Tongue (tissue), 2 donors: ENCODE measurements around the gene ALKBH8. TPM values are rescaled to one million over a fixed set of nuclear protein-coding genes. Genes with fewer than 3 reads are reported as not detected.
A peak's percentile ranks its signal among the peaks of the same experiment; 100 is the strongest.
"Not testable (repeated sequence)": the region's sequence is repeated elsewhere in the genome, so short reads cannot be mapped to it uniquely, and the experiment has no call there.

ENCODE experiments used
- DNase-seq: peaks from one replicate; pipeline ENCODE4 v3.0.0-alpha.2; 2015
- total RNA-seq: library from RNA; depleted of rRNA; stranded (reverse); fragments of >200 nt; gene quantifications from one replicate; pipeline ENCODE4 v1.2.3, GENCODE V29; 2014

ALKBH8 gene
- 23.1 TPM for total RNA-seq

DNA sequence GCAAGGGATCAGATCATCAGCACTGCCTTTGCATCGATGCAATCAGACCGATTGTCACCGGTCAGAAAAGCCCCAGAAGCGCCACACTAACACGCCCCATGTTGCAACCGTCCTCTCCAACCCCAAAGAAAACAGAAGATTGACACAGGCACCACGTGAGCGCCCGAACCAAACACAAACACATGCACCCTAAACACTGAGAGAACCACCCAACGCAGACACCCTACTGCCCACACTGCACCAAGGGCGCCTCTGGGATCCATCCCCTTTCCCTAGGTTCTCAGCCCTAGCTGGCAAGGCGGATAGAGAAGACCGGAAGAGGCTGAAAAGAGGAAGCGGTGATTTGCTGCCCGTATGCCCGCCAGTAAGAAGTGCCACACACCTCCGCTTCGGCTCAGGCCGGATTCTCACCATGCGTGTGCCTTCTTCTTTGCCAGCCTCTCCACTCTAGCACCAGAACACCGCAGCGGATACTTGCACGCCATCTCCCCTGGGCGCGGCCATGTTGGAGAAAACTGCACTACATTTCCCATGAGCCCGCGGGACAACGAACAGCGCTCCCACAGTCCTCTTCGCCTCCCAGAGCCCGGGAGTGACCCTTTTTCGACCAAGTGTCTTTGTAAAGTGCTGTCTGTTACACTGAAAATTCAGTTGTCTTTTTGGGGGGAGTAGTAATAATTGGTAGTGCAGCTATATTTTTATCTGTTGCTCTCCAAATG lies at the start of gene ALKBH8:
Gene ALKBH8 (minus strand): TSS at position 517 of the 719 bp plus-strand sequence. CDS start 4,842 bp downstream, outside the sequence.
- peak; percentile 89 for DNase-seq

DNA sequence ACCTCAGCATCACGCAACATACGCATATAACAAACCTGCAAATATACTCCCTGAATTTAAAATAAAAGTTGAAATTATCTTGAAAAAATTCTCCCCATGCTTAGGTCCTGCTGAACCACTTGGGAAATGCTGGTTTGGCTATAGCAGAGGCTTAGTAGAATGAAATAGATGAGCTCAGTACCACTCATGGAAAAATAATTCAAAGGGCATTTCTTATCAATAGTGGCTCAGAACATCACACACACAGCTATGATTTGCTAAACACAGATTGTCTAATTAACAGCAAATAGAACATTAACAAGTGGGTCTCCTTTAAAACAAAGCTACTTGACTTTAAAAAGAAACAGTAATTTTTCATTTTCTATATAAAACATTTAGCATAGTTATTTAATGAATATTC lies 46.9 kb upstream of the ALKBH8 start:
- DNase-seq: no peak

DNA sequence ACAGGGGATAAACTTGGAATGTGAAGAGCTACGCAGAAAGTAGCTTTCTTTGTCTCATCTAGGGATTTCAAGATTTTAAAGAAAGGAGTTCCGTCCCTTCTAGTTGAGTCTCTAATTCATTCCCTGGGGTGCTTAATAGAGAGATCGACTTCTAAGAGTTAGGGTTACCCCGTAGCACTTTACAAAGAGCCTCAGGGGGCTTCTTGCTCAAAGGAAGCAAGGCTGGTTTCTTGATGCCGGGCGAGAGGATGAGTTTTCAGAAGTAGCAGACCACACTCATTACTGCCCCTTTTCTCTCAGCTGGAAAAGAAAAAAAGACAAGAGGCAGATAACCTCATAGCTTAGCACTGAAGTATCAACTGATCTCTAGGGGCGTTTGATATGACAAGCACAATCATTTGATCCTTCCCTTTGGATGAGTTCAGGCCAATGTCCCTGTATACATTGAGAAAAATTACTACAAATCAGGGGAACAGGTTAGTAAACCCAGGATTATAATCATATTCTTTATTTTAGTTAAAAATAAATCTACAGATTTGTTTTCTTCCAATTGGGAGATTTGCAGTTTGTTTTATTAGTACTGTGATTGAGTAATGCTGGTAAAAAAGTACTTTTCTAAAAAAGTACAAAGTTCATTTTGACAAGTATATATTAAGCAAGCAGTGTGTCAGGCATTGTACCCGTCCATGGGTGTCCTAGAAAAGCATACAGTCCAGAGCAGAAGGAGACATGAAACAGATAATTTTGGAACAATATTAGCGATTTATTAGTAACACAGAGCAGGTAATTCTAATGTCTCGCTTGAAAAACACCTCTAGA lies 44.1 kb upstream of the ALKBH8 start:
- no peak for DNase-seq

DNA sequence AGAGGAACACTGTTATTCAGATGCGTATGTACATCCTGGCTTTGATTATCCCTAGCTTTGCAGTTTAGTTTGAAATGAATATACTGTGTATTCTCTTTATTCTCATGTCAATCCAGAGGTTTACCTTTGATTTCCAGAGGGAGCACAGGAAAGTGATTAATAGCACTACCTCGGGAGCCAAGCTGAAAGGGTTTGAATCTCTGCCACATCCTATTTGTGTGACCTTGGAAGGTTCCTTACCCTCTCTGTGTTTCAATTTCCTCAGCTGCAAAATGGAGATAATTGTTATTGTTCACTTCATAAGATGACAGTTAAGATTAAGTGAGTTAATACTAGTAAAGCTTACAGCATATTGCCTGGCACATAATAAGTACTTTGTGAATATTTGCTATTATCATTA lies 43.3 kb upstream of the ALKBH8 start:
- DNase-seq: no peak

- DNase-seq: no peak
Observed at GRCh38 chr11:107606141-107606540, 40.6 kb upstream of the ALKBH8 start.

- DNase-seq: no peak
Observed at GRCh38 chr11:107605061-107606006, 39.8 kb upstream of the ALKBH8 start.

- DNase-seq: peak; percentile 10
Observed at GRCh38 chr11:107598225-107599139, 32.9 kb upstream of the ALKBH8 start.

- no peak for DNase-seq
Observed at GRCh38 chr11:107594736-107595135, 29.2 kb upstream of the ALKBH8 start.

DNA sequence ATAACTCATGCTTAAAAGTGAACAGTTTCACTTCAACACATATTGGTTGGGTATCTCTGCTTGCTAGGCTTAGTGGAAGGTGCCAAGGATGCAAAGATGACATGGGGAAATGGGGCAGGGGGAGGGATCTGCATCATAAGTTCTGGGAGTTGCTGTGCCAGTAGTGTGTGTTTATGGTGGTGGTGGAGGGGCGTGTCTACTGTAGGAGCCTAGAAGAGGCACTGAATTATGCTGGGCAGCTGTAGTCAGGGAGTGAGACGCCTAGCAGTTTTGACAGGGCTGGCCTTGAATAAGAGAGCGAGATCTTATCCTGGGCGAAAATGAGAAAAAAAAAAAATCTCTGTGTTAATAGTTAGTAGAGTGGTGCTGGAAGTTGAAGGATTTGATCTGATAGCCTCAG lies 28.4 kb upstream of the ALKBH8 start:
- DNase-seq: peak; percentile 14

DNA sequence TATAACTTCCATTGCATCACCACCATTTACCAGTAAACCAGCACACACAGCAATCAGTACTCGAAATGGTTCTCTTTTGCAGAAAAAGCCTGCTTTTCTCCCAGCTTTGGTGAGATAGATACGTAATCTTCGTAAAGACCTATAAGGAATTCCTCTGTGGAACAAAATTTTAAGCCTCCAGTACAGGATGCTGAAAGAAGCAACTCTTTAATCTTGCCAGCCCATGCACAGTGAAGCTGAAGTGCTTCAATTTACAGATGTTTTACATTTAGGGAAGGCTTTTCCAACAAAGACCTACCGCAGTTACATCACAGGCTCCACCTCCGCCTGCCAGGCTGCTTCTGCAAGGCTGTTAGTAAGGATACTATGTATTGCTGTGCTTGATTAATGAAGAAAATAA lies 27.3 kb upstream of the ALKBH8 start:
- peak; percentile 29 for DNase-seq

DNA sequence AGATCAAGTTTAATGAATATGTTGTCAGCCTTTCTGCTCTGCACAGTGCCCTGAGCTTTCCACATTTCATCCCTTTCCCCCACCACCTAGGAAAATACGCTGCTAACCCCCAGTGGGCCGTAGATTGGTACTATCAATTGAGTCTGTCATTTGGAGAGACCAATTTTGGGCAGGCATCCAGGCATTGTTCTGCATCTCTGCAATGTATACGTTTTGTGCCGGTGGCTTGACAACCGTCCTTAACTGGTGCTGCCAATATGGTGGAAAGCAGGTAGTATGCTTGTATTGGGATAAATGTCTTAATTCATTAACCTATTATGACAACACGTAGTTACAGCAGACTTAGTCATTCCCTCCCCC lies 26.7 kb upstream of the ALKBH8 start:
- DNase-seq: peak; percentile 16

DNA sequence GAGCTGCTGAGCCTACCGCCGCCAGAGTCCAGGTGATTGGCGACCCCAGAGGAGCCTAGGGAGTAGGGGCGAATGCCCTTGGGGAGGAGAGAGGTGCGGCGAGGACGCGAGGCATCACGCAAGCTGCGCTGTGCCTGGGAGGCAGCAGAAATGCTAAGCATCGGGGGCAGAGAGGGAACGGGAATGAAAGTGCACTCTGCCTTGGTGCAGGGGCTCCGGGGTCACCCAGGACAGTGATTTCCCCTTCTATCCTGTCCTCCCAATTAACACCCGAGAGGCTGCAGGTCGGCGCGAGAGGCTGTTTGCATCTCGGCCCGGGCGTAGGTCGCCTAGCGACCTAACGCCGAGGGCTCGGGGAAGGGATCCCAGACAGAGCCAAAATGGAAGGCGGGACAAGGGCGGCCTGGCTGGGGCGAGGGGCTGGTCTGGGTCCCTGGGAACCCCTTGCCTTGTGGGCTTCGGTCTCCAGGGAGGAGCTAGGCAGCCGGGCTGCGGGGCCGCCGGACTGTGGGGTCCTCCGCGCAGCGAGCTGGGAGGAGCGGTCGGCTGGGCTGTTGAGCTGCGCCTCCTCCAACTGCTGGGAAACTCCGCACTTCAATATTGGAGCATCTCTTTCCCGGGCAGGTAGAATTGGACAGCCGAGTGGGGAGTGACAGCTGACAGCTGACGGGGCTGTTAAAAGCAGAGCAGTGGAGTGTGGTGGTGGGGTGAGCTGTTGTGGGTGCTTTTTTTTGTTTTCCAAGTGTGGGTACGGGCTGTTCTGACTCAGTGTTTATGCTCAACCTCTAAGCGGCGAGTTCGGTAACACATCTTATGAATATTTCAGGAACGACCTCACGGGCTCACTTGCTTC lies 26.1 kb upstream of the ALKBH8 start:
- peak; percentile 24 for DNase-seq

DNA sequence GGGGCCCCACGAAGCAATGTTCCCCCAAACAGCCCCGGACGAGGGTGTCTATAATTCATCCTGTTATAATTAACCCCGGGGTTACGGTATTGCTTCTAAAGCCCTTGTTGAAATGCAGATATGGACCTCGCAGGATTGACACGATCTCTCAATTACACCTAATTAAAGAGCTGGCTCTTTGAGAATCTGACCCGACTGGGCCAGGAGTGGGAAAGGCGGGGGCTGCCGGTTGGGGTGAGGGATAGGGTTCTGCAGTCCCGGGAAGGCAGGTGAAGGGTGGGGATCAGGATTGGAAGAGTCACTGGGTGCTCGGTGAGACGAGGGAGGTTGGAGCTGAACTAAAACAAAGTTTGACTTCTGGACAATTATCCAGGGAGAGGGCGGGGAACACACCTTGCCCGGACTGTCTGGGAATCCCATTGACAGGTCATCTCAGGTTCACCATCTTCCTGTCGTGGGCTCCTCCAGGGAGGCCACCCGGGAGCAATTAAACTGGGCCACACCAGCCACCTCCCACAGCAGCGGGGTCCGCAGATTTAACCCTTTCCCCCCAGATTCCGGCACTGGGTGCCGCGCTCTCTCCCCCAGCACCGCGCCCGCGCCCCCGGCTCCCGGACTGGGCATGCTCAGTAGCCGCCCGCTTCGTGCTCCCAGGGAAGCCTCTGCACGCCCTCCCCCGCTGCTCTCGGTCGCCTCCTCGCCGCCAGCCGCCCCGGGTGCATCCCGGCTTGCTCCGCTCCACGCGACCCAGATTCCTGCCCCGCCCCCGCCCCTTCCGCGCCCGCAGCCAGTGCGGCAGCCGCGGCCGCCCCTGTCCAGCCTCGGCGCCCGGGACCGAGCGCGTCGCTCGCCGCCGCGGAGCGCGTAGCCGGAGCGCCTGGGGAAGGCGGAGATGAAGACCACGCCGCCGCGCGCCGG lies 25.2 kb upstream of the ALKBH8 start, which contains the start of gene ELMOD1:
Gene ELMOD1 (plus strand): TSS at position 688 of the 918 bp plus-strand sequence. CDS start 27,043 bp downstream, outside the sequence.
- DNase-seq: peak; percentile 68

GRCh38 chr11:107587306-107587979 lies 21.9 kb upstream of the ALKBH8 start:
- peak; percentile 33 for DNase-seq

GRCh38 chr11:107583629-107584195 lies 18.2 kb upstream of the ALKBH8 start:
- no peak for DNase-seq

DNA sequence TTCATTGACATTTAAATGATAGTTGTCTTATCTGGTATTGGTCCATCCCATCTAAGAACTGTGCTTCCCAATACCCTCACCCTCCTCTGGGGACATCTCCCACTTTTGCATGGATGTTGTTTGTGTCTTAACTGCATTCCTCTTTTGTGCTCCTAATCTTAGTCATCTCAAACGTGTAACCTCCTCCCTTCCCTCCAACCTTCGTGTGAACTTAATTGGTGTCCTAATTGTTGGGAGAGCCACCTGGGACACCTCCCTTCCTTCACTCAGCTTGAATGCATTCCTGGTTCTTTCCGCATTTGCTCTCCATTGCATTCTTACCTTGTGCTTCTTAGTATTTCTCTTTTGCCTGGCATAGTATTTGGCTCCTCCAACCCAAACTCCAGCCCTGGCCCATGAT lies 15.6 kb upstream of the ALKBH8 start:
- no peak for DNase-seq

DNA sequence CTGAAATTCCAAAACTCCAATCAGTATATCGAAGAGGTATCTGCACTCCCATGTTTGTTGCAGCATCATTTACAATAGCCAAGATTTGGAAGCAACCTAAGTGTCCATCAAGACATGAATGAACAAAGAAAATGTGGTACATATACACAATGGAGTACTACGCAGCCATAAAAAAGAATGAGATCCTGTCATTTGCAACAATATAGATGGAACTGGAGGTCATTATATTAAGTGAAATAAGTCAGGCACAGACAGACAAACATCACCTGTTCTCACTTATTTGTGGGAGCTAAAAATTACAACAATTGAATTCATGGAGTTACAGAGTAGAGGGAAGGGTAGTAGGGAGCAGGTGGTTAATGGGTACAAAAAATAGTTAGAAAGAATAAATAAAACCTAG lies 13.6 kb upstream of the ALKBH8 start:
- not testable (repeated sequence) for DNase-seq

DNA sequence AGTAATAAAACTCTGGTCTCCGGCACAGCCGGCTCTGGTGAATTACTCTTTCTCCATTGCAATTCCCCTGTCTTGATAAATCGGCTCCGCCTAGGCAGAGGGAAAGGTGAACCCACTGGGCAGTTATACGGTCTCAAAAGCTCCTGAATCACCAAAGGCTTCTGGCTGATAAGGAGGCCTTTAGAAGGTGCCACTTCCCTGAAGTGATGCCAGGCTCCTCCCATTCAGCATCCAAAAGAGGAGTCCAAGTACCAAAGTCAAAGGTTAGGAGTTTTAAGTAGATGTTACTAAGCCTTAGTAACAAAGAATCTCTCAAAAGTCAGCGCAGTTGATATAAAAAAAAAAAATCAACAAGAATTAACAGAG lies 11.8 kb upstream of the ALKBH8 start:
- DNase-seq: no peak
